Stimulated activated CD8-positive, alpha-beta memory T cell treated with anti-CD3 and anti-CD28 coated beads, Interleukin-15, amount 100 ng/mL, for 24 hours (primary cell): ENCODE results near the gene PTPRM.

Experiments
- DNase-seq: peaks from one replicate; pipeline ENCODE4 v3.0.0-alpha.2; 2020; ENCODE audit warnings: low read depth

The PTPRM gene

DNA sequence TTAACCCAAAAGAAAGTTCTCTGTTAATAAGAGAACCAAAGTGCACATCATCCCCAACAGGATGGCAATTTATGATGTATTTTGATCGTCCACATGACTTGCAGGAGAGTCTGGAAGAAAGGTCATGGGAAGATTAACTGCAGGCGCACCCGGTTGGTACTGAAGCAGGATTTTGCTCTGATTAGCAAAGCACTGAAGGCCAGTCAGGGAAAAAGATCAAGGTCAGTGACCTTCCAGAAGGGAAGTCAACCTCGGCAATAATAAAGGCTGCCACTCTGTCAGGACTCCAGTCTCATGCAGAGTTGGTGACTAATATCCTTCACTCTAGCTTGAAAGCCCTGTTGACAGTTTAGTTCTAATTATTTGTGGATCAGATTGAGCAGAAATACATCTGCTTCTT is 609.4 kb downstream of the PTPRM start:
- DNase-seq: no peak

DNA sequence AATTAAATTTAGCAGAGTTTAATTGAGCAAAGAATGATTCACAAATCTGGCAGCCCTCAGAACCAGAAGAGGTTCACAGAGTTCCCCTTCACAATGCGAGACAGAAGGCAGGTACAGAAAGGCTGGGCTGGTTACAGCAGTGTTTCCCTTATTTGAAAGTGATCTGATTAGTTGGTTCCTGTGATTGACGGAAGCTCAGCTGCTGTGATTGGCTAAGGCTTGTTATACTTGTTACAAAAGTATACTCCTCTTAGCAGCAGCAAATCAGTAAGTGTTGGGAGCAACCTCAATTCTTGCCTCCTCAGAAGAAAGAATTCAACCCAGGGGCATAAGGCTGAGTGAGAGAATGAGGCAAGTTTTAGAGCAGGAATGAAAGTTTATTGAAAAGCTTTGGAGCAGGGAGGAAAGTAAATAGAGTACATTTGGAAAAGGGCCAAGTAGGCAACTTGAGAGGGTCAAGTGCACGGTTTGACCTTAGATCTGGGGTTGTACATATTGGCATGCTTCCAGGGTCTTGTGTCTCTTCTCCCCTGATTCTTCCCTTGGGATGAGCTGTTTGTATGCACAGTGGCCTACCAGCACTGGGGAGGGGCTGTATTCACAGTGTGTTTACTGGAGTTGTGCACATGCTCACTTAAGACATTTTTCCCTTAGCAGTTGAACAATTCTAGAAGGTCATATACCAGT is 610.4 kb downstream of the PTPRM start:
- no peak for DNase-seq

DNA sequence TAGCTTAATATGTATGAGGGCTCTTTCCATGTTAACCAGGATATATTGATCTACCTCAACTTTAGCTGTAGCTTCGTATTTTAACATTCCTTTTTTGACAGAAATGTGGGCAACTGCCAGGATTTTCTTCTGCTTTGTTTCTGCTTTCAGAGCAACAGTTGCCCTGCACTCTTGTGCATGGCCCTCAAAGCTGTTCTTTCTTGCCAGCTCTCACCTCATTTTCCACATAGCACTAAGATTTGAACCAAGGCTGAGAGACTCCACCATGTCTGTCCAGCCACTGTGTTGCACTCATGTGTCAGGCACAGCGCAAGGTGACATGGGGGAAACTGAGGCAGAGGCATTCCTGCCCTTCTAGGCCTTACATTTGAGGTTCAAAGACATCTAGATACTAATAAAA is 619.3 kb downstream of the PTPRM start:
- DNase-seq: no peak

DNA sequence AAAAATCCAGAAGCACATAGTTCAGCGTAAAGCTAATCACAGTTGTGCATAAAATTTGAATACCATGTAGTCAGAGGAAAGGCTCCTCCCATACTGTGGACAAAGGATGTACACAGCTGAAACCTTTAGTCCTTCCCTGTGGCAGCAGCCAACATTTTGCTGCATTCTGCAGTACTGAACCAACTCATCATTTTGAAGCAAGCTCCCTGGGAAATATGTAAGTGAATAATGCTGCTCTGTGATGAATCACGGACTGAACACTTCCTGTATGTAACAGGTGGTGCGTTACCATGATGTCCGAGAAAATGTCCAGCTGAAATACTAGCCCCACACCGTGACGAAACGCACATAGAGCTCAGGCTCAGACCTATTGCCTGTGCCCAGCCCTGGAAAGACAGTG is 621.1 kb downstream of the PTPRM start:
- no peak for DNase-seq

DNA sequence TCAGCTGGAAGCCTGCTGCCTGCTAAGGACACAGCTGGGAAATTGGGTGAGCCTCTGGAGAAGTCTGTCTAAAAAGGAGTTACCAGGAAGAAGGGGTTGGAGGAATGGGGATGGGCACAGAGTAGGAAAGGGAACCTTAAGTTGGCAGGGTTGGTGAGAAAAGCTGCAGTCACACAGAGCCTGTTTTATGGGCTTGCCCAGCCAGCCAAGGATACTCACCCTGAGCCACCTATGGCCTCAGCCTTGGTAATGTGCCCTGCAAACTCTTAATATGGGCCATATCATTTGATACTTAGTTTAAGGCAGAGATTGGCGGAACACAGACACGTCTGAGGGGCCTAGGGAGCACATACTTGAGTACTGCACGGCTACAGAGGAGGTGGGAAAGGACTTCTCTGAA is 623.9 kb downstream of the PTPRM start:
- DNase-seq: no peak

DNA sequence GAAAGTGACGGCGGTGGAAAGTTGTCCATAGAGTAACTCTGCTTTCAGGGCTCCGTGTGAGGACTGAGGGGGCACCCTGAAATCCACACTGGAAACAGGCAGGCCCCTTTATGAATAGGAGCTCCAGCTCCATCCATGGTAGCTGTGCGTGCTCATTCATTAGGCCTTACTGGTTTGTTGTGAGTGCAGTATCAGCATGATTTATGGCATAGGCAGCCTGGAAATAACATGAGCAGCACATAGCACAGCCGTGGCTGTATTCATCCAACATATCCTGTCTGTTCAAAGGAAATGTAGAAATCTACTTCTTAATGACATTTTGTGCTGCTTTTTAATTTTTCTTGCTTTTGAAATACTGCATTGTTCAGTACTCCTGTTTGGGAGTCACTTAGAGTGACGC is 627.3 kb downstream of the PTPRM start:
- no peak for DNase-seq

DNA sequence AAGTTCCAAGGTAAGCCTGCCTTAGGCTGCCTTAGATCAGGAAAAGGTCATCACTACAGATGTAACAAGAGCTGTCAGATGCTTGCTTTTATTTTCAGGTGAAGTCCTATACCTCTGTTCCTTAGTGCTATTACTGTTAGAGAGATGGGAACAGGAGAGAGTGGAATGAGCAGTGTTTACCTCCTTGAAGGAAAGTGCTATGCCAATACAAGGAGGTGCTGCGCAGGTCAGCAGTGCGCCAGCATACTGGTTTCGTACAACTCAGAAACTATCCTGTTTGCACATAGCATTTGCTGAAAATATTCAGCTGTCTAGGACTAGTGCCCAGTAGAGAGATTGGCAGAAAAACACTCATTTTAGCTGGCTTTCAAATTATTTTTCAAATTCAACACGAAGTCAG is 629.1 kb downstream of the PTPRM start:
- no peak for DNase-seq

DNA sequence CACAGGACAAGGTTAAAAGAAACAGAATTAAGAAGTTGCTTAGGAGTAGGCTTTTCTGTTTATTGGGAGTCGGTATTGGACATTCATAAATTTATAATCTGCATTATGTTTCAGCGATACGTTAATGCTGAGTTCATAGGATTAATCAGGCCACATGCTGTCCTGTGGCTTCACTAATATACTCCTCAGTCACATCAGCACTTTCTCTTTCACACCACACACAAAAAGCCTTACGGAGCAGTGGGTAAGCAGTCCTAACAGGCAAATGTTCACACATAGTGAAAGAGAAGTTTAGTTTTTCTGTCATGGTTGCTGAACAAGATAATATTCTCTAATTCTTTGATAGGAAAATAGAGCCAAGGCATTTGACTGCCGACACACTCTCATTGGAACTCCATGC is 630.4 kb downstream of the PTPRM start:
- no peak for DNase-seq

DNA sequence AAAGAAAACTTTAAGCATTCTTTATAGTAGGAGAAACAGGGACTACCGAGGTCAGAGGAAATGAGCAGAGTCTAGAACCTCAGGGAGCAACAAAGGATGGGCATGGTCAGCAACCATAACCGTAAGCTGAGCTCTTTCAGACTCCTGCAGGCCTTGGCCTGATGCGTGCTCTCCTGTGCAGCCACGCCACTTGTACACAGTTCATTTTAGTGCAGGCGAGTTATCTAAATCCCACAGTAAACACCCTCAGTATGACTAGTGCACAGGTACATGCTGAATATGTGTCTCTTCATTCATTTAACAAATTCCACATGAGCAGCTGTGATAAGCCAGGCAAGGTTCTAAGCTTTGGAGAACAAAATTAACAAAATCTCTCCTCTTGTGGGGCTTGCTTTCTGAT is 640.9 kb downstream of the PTPRM start:
- no peak for DNase-seq

DNA sequence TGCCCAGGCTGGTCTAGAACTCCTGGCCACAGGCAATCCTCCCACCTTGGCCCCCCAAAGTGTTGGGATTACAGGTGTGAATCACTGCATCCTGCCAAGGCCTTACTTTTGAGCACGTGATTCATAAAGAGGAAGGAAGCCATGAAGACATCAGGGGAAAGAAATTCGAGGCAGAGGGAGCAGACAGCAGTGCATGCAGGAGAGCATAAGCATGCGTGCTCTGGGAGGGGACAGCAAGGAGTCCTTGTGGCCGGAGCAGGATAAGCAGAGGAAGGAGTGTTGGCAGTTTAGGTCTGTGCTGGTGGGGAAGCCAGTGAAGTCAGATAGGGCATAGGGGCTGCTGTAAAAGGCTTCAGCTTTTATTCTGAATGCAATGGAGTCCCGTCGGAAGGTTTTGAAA is 641.6 kb downstream of the PTPRM start:
- no peak for DNase-seq

DNA sequence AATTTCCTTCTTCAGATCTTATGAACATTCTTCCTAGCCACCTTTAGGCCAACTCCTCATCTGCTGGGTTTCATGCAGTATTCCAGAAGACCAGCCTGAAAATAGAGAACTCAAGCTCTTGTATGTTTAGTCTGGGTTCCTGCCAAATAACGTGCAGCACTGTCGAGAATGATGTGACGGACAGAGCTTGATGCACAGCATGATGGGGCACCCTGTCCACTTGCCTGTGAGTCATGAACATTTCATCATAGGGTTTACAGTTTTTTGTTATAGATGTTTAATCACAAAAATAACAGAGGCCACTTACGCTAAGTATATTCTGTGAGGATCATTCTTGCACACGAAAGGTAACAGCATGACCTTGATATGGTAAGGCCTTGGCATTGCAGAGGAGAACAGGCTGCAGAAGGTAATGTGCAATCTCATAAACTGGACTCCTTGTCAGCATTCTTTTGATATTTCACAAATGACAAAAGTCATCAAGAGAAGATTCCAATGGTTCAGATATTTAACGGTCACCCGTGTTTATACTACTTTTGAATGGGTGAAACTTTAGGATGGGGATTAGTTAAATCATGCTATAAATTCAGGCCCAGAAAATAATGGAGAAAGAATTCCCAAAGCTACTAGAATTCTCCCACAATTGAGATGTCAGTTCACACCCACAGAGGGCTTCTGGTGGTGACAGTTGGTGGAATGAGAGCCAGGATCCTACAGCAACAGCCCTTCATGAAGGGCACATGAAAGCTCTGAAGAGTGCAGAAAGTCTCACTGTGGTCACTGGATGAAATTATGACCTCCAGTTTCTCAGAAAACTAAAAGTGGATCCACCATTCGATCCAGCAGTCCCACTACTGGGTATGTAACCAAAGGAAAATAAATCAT is 646.0 kb downstream of the PTPRM start:
- no peak for DNase-seq

DNA sequence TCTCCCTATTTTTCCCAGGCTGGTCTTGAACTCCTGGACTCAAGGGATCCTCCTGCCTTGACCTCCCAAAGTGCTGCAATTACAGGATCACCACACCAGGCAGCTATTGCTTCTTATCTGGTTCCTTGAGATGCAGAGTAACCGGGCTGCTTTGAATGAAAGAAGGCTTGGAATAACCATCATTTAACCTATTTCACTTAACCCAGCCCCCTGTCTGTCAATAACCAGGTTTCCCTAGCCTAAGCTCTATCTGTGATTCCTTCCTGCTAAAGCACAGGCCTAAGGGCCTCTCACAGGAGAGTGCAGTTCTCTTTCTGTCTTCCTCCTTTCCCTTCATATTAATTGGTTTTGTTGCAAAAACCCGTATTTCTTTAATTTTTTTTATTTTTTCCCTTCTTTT is 648.6 kb downstream of the PTPRM start:
- DNase-seq: no peak

DNA sequence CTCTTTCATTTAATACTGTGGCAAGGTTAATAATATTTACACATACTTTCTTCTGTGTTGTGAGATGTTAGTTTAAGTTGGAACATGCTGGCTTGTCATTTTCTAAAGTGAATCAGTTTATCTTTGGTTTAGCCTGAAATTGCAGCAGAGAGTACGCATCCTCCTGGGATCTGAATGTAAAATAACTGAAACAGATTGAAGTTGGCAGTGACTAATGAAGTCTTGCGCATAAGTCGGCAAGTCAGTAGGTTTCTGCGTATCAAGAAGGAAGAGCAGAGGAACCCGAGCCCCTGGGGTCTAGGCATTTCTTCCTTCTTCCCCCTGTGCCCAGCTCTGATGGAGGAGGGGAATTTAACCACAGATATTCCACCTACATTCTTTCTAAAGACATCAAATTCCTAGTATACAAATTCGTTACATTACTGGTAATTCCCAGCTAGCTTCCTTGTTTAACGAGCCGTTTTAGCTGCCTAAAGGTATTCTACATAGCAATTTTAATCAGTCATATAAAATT is 650.0 kb downstream of the PTPRM start:
- DNase-seq: no peak

DNA sequence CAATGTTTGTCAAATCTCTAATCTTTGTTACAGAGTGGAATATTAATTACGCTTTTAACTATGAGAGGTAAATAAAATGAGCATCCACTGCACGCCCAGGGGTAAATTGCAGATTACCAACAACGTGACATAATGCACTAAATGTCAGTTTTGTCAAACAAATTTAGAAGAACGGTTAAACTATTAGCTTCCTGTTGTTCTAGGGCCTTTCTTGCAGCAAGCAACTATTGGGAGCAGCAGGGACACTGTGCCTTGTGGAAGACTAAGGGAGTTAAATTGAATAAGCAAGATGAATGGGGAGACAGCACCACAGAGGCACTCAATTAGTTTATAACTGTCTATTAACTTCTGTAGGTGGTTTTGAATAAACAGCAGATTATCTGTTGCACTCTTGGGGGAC is 651.1 kb downstream of the PTPRM start:
- no peak for DNase-seq

DNA sequence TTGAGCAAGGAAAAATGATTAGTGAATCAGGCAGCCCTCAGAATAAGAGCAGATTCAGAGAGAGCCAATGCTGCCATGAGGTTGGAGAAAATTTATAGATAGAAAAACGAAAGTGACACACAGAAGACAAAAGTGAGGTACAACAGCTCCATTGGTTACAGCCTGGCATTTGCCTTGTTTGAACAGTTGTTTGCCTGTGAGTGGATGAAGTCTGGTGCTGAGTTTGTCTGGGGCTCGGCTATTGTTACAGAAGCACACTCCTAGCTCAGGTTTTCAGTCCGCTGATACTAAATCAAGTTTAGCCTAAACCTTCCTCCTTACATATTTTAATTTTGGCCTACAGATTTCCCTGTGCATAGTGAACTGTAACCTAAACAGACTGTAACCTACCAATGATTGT is 654.3 kb downstream of the PTPRM start:
- no peak for DNase-seq

DNA sequence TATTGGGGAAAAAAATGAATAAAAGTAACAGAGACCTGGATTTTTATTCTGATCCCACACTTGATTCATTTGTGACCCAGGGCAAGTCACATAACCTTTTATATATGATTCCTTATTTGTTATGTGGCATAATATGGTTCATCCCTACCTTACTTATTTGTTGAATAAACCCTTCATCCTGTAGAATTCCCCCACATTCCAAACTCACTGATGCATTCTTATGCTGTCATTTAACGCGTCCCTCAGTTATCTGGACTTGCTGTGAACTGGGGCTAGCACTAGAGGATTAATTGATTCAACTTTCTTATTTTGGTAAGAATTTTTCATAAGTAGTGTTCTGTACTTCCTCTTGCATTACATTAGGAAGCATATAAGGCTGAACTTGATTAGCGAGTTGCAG is 657.5 kb downstream of the PTPRM start:
- DNase-seq: no peak

DNA sequence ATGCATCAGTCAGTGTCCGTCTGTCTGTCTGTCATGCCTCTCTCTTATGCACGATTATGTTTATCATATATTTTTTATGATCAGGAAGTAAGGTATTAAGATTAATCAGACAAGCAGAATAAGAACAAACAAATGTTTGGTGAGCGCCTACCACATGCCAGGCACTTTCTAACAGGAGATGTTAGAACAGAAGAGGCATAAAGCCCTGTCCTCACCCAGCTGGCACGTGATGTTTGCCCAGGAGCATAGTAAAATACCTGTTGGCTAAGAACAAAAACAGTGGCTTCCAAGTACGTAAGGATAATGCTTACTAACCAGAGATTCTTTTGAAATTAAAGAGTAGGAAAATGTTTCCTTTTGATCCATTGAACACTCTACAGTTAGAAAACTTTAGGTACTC is 661.9 kb downstream of the PTPRM start:
- no peak for DNase-seq

DNA sequence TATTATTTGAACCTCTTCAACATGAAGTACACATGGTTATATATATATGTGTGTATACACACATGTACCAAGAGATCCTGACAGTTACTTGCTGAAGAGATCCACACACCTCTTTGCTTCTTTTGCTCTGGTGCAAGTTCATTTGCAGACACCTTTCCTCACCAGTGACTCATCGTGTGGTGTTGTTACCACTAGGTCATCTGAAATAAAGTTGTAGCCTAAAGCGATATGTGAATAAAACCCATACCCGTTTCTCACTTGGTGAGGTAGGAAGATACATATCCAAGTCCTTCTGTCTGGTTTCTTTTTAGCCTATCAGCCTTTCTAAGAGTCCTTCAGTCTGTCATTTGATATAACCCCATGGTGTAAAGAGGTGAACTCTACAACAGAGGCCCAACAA is 662.7 kb downstream of the PTPRM start:
- DNase-seq: no peak

DNA sequence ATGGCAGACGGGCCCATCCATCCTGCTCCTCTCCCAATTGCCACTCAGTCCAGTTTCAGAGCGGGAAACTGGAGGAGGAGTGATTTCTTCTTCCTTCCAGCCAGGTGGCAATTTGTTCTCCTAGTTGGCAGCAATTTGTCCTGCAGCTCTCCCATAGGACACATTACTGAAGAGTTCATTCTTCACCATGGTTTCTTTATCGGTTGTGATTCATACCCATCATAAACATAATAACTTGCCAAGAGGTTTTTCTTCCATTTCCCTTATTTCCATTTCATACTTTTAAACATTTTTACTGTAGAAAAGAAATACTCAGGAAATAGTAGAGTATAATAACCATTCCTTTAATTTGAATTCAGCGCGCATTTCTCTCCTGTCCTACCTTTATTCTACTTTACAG is 664.2 kb downstream of the PTPRM start:
- DNase-seq: no peak

DNA sequence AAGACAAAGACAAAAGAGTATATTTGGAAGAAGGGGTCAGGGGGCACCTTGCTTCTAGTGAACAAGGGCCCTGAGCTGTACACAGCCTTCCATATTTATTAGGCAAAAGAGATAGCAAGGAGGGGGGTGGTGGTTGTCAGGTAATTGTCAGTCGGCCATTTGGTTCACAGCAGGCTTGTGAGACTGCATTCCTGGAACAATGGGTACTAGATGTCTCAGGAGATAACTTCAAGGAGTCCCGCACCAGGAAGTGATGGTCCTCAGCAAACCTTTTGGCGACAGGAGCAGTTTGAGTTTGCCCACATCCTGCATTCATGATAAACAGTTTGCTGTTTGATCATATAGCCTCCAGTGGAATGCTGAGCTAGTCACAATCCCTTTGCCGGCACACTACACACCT is 665.7 kb downstream of the PTPRM start:
- no peak for DNase-seq

DNA sequence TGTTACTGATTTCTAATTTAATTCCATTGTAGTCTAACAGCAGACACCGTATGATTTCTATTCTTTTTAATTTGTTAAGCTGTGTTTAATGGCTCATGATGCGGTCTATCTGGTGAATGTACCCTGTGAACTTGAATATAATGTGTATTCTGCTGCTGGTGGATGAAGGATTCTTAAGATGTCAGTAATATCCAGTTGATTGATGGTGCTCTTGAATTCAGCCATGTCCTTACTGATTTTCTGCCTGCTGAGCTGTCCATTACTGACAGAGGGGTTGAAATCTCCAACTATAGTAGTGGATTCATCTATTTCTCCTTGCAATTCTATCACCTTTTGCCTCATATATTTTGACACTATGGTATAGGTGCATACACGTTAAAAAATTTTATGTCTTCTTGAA is 668.8 kb downstream of the PTPRM start:
- DNase-seq: no peak

DNA sequence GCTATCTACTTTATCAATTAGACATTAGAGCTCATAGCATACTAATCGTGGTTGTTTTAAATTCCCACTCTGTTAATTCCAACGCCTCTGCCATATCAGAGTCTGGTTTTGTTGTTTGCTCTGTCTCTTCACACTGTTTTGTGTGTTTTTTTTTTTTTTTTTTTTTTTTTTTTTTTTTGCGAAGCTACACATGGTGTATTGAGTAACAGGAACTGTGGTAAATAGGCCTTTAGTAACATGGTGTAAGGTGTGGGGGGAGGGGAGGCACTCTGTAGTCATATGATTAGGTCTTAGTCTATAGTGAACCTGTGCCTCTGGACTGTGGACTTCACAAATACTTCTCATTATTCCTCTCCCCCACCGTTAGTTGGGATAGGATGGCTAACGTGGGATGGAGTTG is 671.4 kb downstream of the PTPRM start:
- no peak for DNase-seq

DNA sequence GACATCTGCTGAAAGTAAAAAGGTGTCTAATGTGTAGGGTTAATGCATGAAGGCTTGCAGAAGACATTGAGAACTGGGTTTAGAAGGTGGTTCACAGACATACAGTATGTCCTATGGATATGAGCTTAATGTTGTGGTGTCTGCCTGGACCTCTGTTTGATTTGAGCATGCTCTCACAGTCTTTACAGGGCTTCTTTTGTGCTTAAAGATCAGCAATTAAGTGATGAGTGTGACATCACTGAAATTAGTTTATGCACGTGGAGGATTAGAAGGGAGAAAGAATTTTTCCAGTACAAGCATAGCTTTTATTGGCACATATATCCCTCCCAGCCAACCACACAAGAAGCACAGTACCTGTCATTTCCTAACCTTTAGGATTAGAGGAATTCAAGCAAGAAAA is 674.6 kb downstream of the PTPRM start:
- DNase-seq: no peak
